Right kidney (tissue), 1 donor: ENCODE data around the gene MRAS.
A peak's percentile ranks its signal among the peaks of the same experiment; 100 is the strongest.

Experiments
- DNase-seq: peaks from one replicate; pipeline ENCODE4 v3.0.0-alpha.2; 2016

The MRAS gene

DNA sequence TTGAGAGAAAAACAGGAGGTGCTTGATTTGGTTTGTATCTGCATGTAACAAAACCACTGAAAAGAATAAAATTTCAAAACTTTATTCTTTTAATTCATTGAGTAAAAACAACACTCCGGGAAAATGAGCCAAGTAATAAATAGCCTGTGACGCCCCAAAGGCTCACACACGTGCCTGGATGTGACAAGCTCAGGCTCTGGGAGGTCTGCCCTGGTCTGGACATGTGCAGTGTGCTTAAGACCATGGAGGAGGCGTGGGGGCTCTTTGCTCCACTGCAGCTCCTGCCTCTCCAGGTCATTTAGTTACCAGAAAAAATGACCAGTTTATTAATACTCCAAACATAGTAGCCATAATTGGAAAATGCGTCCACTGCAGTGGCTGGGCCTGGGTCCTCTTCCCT, 10.1 kb upstream of the MRAS start:
- no peak for DNase-seq

GRCh38 chr3:138338811-138339210, 9.6 kb upstream of the MRAS start:
- no peak for DNase-seq

GRCh38 chr3:138340511-138340910, 7.9 kb upstream of the MRAS start:
- DNase-seq: no peak

DNA sequence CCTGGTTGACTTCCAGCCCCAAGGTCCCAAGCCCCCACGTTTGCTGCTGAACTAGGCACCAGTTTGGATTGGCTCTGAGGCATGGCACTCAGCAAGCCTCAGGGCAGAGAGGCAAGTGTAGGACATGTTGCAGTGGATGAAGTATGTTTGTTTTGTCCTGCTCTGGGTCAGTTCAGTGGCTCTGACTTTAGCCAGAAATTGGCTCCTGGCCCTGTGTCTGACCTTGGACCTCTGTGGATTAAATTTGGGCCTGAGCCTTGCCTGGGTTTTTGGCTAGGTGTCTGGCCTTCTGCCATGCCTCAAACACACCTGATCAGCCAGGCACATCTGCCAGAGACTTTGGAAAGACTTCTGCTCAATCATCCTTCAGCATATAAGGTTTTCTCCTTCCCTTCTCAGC, 3.6 kb upstream of the MRAS start:
- DNase-seq: no peak

- DNase-seq: peak; percentile 83
Observed at GRCh38 chr3:138348754-138349739, 668 bp downstream of the MRAS start.

GRCh38 chr3:138349926-138350665, 1.7 kb downstream of the MRAS start:
- DNase-seq: peak; percentile 39

- no peak for DNase-seq
Observed at GRCh38 chr3:138351151-138351550, 2.8 kb downstream of the MRAS start.

DNA sequence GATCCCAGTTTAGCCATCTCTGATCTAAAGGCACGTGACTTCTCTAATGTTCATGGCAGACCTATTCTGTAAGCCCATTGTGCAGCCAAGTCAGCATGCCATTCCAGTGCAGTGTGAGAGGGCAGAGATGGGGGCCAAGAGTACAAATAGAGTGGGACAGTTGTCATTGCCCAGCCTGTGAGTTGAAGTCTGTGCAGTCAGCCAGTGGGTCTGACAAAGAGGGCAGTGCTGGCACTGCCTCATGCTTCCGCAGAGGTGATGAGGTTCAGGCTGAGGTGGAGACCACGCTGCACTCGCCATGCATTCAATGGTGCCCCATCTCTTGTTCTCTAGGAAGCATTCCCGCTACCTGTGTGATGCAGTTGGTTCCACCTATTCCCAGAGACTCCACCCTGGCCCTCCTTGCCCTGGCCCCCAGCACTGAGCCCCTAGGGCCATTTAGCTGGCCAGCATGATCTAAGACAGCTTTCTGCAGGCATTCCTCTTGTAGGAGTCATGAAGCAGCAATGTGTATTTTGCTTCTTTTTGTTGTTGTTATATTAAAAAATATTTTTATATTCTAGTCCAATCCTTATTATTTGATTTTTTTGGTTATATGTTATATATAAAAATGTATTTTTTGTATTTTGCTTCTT, 3.7 kb downstream of the MRAS start:
- no peak for DNase-seq

DNA sequence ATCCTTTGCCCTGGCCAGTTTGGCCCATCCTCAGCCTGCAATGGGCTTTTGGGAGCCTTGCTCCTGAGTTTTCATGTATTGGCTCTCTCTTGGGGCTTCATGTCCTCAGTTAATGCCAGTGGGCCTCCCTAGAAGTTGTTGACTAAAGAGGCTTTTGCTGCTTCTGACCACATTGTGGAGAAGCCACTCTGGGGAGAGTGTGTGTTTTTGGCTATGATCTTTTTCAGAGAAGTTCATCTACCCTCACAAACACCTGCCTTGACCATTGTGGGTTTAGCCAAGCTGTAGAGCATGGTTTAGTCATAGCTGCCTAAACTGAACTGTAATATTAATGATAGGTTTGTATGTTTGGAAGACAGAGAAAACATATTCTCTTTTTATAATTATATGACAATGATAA, 6.0 kb downstream of the MRAS start:
- DNase-seq: no peak

DNA sequence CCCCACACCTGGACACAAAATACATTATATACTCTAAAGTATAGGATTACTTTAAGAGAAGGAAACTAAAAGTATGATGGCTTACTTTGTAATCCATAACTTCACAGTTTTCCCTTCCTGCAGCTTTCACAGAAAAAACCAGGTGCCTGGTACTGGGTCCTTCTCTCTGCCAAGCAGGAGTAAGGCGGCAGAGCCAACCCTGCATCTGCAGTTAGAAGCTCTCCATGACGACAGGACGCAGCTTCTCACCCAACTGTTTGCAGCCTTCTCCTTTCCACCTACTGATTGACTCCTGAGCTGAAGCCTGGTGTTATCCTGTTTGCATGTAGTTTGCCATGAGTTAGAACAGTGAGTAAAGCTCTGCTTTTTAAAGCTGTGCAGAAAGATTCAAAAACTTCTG, 6.7 kb downstream of the MRAS start:
- no peak for DNase-seq

DNA sequence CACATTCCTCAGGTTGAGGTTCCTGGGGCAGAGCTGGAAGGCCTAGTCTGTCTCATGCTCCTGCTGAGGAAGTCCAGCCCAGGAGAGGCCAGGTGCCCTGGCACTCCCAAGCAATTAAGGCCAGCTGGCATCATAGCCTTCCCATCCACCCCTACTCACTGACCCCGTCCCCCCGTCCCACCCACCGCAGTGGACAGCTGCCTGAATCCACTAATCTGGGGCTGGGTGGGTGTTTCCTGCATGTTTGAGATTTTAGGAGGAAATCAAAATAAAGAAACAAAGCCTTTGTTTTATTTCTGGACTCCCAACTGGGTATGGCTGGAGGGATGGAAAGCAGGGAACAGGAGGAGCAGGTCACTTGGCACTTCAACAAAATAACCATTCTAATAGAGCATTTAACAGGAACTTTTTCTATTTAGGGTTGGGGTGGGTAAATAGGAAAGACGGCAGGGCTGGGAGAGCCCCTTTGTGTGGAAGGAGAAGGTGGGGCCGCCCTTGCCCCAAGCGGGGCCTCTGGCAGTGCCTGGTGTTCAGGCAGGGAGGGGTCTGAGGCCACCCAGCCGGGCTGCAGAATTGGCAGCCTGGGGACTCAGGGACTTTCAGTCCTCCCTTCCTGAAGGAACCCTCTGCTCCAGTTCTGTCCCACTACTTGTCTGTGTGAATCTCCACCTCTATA, 8.5 kb downstream of the MRAS start:
- no peak for DNase-seq

DNA sequence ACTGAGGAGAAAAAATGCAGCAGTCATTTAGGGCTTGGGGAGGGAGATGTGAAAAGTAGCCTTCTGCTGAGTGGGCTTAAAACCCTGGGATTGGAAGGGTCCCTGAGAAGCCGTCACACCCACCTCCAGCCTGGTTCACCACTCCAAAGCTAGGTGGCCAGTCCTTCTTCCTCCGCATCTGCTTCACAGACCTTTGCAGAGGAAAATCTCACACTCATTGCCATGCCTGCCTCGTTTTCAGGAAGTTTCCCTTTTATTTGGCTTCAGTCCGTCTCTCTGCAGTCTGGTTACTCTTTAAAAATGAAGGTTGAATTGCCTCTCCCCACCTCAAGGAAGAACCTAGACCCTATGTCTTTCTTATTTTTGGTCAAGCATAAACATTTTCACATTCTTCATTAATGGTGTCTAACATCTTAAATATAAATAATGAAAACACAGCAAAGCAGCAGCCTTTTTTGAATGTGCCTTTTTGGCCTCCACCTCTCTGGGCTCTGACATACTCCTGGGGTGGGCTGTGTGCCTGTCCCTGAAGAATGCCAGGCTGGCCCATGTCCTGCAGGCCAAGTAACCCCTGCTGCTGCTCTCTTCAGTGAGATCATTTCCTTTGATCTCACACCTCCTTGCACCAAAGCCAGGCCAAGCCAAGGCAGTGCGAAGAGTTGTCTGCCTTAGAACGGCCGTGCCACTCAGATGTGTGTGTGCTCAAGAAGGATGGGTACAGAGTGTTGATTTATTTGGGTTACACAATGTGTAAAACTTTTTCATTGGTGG, 11.0 kb downstream of the MRAS start:
- no peak for DNase-seq

GRCh38 chr3:138359919-138360868, 11.8 kb downstream of the MRAS start:
- DNase-seq: no peak

GRCh38 chr3:138360869-138361525, 12.6 kb downstream of the MRAS start:
- no peak for DNase-seq

GRCh38 chr3:138361561-138361971, 13.2 kb downstream of the MRAS start:
- peak; percentile 65 for DNase-seq

DNA sequence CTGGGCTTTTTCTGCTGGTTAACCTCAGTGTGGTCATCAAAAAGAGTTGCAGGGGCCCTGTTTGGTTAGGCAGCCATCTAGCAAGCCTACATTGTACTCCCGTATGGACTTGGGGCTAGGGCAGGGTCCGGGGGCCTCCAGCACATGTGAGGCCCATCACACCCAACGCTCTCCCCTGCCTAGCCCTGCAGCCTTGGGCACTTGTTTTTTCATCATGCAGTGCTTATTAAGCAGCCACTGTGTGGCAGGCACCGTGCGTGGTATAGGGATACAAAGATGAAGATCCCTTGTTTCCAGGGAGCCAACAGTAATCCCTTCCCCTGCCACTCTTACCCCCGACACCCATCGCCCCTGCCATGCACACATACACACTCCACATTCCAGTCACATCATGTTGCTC, 14.2 kb downstream of the MRAS start:
- no peak for DNase-seq

DNA sequence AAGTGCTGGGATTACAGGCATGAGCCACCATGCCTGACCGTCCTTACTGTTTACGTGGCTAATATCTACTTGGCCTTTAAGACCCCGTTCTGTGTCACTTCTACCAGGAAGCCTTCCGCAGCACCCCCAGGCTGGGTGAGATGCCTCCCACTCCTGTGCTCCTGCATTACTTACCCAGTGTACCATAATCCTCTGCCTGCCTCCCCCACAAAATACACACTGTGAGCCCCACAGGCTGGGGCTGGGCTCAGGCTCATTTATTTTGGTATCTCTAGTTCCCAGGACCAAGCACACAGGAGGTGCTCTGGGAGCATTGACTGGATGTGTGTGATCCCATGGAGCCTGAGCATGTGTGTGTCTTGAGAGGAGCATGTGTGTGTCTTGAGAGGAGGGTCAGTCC, 14.9 kb downstream of the MRAS start:
- no peak for DNase-seq

- DNase-seq: no peak
Observed at GRCh38 chr3:138364356-138365252, 16.2 kb downstream of the MRAS start.

DNA sequence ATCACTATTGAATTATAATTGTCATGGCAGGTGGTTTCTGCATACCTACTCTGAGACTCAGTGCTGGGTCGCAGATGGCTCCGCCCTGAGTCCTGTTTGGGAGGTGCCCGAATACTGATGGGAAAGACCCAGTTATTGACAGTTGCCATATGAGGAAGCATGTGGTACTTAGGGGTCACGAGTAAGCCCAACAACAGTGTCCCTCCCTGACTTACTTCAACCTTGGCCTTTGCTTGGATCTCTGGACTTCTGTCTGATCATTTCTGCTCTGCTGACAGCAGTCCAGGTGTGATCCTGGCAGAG, 16.8 kb downstream of the MRAS start:
- no peak for DNase-seq
